ENCODE measurements around the gene TBK1.

The TBK1 gene

DNA sequence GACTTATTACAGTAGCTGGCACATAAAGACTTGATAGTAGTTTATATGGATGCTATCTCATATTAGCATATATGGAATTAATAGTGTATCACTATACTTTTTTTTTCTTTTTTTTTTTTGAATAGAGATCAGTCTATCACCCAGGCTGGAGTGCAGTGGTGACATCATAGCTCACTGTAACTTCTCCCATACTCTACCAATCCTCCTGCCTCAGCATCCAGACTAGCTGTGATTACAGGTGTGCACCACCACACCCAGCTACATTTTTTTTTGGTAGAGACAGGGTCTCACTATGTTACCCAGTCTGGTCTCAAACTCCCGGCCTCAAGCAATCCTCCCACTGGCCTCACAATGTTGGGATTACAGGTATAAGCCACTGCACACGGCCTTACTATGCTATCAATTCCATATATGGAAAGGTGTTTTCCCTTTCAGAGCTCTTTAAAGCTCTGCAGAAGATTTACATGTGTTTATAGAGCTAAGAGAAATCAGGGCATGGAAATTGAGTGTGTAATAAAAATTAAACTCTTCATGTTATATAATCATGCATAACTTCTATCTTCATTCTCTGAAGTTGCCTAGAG, 1.8 kb upstream of the TBK1 start:
- peaks cover 7% of the 10 kb centered on the region for H3K36me3 ChIP-seq (replicated peaks; ENCODE audit: insufficient read depth, low read length)
- no peaks in the 10 kb centered on the region for H4K20me1 ChIP-seq (ENCODE audit: insufficient read depth, low read length)
- H3K9me2 ChIP-seq (replicated peaks; ENCODE audit: insufficient read depth, low read length): no peaks in the 10 kb centered on the region
- H3K4me1 ChIP-seq (ENCODE audit: low read length): peaks cover 13% of the 10 kb centered on the region; the same call in 1 of the 2 replicates
- DNase-seq: no peak
- no peaks in the 10 kb centered on the region for H3K9me3 ChIP-seq (replicated peaks; ENCODE audit: insufficient read depth, low read length)
- H3K4me3 ChIP-seq (ENCODE audit: low read length): no peak overlapping the region
- peaks cover 19% of the 10 kb centered on the region; the same call in 1 of the 2 replicates for H3F3A ChIP-seq (ENCODE audit: insufficient read depth, low read length)
- peak overlapping the region; percentile 92; the same call in 1 of the 2 replicates for H3K4me2 ChIP-seq (ENCODE audit: low read depth, low read length)
- TF ChIP-seq EZH2phosphoT487 (IDR thresholded peaks at IDR 0.05; ENCODE audit: low read length) (no peak), EZH2 (optimal IDR thresholded peaks at IDR 0.05; ENCODE audit: low read depth, low read length) (no peak)
- H3K9ac ChIP-seq (ENCODE audit: low read length): no peak overlapping the region
- peaks cover 40% of the 10 kb centered on the region for H3K79me2 ChIP-seq (ENCODE audit: low read length)
- H2AFZ ChIP-seq (ENCODE audit: low read length): no peak overlapping the region
- no peak overlapping the region; the same call in 1 of the 2 replicates for H3K27ac ChIP-seq (ENCODE audit: low read length)
- no peaks in the 10 kb centered on the region for H3K27me3 ChIP-seq (replicated peaks; ENCODE audit: insufficient read depth, low read length)

DNA sequence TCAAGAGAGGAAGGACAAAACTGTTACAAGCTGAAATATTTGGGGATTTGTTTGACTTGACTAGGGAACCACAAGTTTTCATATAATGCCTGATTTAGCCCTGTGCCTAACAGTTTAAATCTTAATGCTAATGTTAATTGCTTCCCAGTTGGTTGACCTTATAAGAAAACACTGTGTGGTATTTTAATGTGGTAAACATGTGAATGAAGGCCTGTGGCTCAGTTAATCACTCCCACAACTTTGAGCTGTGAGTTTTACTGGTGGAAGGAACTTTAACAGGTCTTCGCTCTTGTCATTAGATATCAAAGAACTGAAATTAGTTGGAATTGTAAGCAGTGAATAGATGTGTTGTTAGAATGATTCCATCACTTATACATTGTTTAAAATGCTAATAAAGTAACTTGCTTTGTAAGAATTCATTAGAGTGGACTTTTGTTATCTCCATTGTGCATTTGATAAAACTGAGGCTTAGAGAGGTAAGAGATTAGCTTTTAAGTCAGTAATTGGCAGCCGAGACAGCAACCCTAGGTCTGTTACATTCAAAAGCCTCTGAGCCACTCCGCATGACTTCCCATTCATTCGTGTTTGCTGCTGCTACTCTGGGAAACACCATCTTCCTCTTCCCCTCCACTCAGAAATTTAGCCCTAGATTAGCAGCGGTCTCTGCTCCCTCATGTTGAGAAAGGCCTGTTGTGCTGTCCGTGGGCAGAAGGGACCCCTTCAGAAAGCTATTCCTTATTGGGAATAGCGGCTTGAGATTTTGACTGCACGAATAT, 1.0 kb upstream of the TBK1 start:
- Histone ChIP-seq H3K79me2 (ENCODE audit: low read length) (peaks cover 48% of the 10 kb centered on the region), H3K27ac (ENCODE audit: low read length) (peak overlapping the region; percentile 5; the same call in 1 of the 2 replicates), H4K20me1 (ENCODE audit: insufficient read depth, low read length) (no peaks in the 10 kb centered on the region), H3F3A (ENCODE audit: insufficient read depth, low read length) (peaks cover 19% of the 10 kb centered on the region; the same call in 1 of the 2 replicates), H3K4me1 (ENCODE audit: low read length) (peaks cover 13% of the 10 kb centered on the region; the same call in 1 of the 2 replicates), H3K4me2 (ENCODE audit: low read depth, low read length) (peak overlapping the region; percentile 92), H3K36me3 (replicated peaks; ENCODE audit: insufficient read depth, low read length) (peaks cover 7% of the 10 kb centered on the region), H3K9me2 (replicated peaks; ENCODE audit: insufficient read depth, low read length) (no peaks in the 10 kb centered on the region), H3K4me3 (ENCODE audit: low read length) (peak overlapping the region; percentile 98), H3K9me3 (replicated peaks; ENCODE audit: insufficient read depth, low read length) (no peaks in the 10 kb centered on the region), H3K9ac (ENCODE audit: low read length) (peak overlapping the region; percentile 93), H3K27me3 (replicated peaks; ENCODE audit: insufficient read depth, low read length) (no peaks in the 10 kb centered on the region), H2AFZ (ENCODE audit: low read length) (peak overlapping the region; percentile 89)
- TF ChIP-seq, protein P1, sequence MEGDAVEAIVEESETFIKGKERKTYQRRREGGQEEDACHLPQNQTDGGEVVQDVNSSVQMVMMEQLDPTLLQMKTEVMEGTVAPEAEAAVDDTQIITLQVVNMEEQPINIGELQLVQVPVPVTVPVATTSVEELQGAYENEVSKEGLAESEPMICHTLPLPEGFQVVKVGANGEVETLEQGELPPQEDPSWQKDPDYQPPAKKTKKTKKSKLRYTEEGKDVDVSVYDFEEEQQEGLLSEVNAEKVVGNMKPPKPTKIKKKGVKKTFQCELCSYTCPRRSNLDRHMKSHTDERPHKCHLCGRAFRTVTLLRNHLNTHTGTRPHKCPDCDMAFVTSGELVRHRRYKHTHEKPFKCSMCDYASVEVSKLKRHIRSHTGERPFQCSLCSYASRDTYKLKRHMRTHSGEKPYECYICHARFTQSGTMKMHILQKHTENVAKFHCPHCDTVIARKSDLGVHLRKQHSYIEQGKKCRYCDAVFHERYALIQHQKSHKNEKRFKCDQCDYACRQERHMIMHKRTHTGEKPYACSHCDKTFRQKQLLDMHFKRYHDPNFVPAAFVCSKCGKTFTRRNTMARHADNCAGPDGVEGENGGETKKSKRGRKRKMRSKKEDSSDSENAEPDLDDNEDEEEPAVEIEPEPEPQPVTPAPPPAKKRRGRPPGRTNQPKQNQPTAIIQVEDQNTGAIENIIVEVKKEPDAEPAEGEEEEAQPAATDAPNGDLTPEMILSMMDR (IDR thresholded peaks at IDR 0.05; ENCODE audit: low read length): no peak
- no peak for TF ChIP-seq EZH2 (optimal IDR thresholded peaks at IDR 0.05; ENCODE audit: low read depth, low read length)
- TF ChIP-seq EZH2phosphoT487 (IDR thresholded peaks at IDR 0.05; ENCODE audit: low read length): no peak
- DNase-seq: peak; percentile 28

DNA sequence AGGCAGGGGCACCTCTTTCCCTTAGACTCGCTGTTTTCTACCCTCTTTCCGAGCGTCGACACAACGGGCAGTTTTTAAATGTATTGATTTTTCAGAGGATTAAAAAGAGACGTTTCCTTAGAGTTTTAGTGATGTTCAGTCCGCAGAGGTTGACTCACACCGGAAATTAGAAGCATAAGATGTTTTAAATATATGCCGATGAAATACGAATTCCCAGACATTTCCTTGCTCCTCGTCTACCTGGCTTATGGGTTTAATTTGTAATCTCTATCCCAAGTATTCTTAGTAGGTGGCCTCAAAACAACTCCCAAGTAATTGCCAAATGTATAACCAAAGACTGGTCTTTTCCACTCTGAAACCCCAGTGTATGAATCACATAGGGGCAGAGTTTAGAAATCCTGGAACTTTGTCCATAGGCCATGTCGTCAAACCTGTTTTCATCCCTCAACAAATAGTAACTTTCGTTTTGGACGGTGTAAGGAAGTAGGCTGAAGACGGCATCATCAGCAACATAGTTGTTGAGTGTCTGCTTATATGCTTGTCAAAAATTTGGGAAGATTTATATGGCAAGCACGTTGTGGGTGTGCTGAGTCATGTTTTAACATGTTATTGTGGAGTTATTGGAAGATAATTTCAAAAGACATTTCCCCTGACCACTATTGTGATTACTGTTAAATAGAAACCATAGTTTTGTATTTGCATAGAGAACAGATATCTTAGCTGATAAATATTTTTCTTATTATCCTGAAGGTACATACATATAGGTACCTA, 824 bp downstream of the TBK1 start:
- Histone ChIP-seq H2AFZ (ENCODE audit: low read length) (peak overlapping the region; percentile 82), H3K27me3 (replicated peaks; ENCODE audit: insufficient read depth, low read length) (no peaks in the 10 kb centered on the region), H3K9ac (ENCODE audit: low read length) (peak overlapping the region; percentile 93), H3K4me1 (ENCODE audit: low read length) (peaks cover 13% of the 10 kb centered on the region; the same call in 1 of the 2 replicates), H3K36me3 (replicated peaks; ENCODE audit: insufficient read depth, low read length) (peaks cover 5% of the 10 kb centered on the region; the same call in 1 of the 2 replicates), H3K79me2 (ENCODE audit: low read length) (peaks cover 63% of the 10 kb centered on the region), H4K20me1 (ENCODE audit: insufficient read depth, low read length) (no peaks in the 10 kb centered on the region), H3K4me3 (ENCODE audit: low read length) (peak overlapping the region; percentile 98), H3F3A (ENCODE audit: insufficient read depth, low read length) (peaks cover 19% of the 10 kb centered on the region; the same call in 1 of the 2 replicates), H3K9me3 (replicated peaks; ENCODE audit: insufficient read depth, low read length) (no peaks in the 10 kb centered on the region), H3K9me2 (replicated peaks; ENCODE audit: insufficient read depth, low read length) (no peaks in the 10 kb centered on the region), H3K27ac (ENCODE audit: low read length) (peak overlapping the region; percentile 46; the same call in 1 of the 2 replicates), H3K4me2 (ENCODE audit: low read depth, low read length) (peak overlapping the region; percentile 66)
- TF ChIP-seq, protein P1 (IDR thresholded peaks at IDR 0.05; ENCODE audit: low read length): no peak
- TF ChIP-seq EZH2phosphoT487 (IDR thresholded peaks at IDR 0.05; ENCODE audit: low read length) (no peak), EZH2 (optimal IDR thresholded peaks at IDR 0.05; ENCODE audit: low read depth, low read length) (no peak)
- DNase-seq: peak; percentile 37
